ENCODE data around the gene CPM. TPM values are rescaled to one million over a fixed set of nuclear protein-coding genes. Genes with fewer than 3 reads are reported as not detected.

Gene CPM
- total and polyA plus RNA-seq, 2 donors (not counting 3 experiments of a cell fraction or from before 2014, with no cell fraction given) = not detected

DNA sequence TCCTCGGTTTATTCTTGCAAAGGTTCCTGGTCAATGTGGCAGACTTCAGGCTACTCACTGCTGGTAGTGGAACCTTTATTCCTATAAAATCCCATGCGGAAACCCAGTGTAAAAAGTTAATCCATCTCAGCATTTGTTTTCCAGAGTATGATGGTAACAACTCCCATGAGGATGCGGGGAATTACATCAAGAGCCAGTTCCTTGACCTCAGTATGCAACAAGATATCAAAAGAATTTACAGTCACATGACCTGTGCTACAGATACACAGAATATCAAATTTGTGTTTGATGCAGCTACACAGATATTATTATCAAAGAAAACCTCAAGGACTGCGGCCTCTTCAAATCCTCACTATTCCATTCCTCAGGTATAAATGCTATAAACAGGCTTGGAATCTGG is 19.3 kb downstream of the CPM start:
- Histone ChIP-seq H3K27me3 (ENCODE audit: control insufficient read depth in 2 of 2, insufficient read depth in 2 of 2, low read length in 2 of 2) (peaks cover 5 to 9% of the 10 kb centered on the region in 2 experiments), H4K20me1 (replicated peaks; ENCODE audit: control insufficient read depth, extremely low read depth, insufficient read depth, low read length) (no peaks in the 10 kb centered on the region), H3K9me3 (replicated peaks; ENCODE audit: control insufficient read depth, insufficient read depth, low read length) (no peaks in the 10 kb centered on the region), H3K4me1 (ENCODE audit: control insufficient read depth, extremely low read depth, insufficient read depth, low read length) (no peaks in the 10 kb centered on the region), H3K9me1 (replicated peaks; ENCODE audit: control insufficient read depth, extremely low read depth, insufficient read depth, low read length) (no peaks in the 10 kb centered on the region), H3K9ac (replicated peaks; ENCODE audit: extremely low read depth, insufficient read depth, low read length) (no peak overlapping the region), H3K4me2 (ENCODE audit: insufficient read depth, low read length) (no peak overlapping the region), H2AFZ (ENCODE audit: low read depth, low read length) (no peak overlapping the region), H3K79me2 (ENCODE audit: control insufficient read depth, insufficient read depth, low read length) (no peaks in the 10 kb centered on the region), H3K4me3 (replicated peaks in 1 of 3; ENCODE audit: insufficient read depth in 1 of 3, low read depth in 1 of 3, low read length in 3 of 3) (no peak overlapping the region), H3K36me3 (ENCODE audit: control insufficient read depth in 2 of 2, extremely low read depth in 1 of 2, insufficient read depth in 2 of 2, low read length in 2 of 2) (no peaks in the 10 kb centered on the region), H3K27ac (ENCODE audit: insufficient read depth, low read depth, low read length) (no peak overlapping the region)
- DNase-seq (ENCODE audit: low read depth, low spot score) (no peak), FAIRE-seq (no peak)
- no TSS peak for BruUV-seq (replicated peaks)
- ChIA-PET CTCF (no interaction called here), POLR2A (no interaction called here)
- intact Hi-C loops (cut with micrococcal nuclease) (no loop called here), dilution Hi-C loops (cut with MboI; ENCODE audit: extremely low pct_ligation_motif_present, low sequenced_read_pairs) (no loop called here)
- TF ChIP-seq GATA2 (IDR thresholded peaks at IDR 0.05; ENCODE audit: insufficient read depth, insufficient read length, low read depth, low read length) = no peak
- no peak for TF ChIP-seq EZH2 (IDR thresholded peaks at IDR 0.05; ENCODE audit: borderline replicate concordance, low read depth, low read length, severe bottlenecking)
- TF ChIP-seq, protein P1, sequence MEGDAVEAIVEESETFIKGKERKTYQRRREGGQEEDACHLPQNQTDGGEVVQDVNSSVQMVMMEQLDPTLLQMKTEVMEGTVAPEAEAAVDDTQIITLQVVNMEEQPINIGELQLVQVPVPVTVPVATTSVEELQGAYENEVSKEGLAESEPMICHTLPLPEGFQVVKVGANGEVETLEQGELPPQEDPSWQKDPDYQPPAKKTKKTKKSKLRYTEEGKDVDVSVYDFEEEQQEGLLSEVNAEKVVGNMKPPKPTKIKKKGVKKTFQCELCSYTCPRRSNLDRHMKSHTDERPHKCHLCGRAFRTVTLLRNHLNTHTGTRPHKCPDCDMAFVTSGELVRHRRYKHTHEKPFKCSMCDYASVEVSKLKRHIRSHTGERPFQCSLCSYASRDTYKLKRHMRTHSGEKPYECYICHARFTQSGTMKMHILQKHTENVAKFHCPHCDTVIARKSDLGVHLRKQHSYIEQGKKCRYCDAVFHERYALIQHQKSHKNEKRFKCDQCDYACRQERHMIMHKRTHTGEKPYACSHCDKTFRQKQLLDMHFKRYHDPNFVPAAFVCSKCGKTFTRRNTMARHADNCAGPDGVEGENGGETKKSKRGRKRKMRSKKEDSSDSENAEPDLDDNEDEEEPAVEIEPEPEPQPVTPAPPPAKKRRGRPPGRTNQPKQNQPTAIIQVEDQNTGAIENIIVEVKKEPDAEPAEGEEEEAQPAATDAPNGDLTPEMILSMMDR (IDR thresholded peaks at IDR 0.05; ENCODE audit: extremely low read depth in 1 of 2, insufficient read depth in 1 of 2, low read depth in 1 of 2, low read length in 2 of 2) = no peak
- TF ChIP-seq FOS (IDR thresholded peaks at IDR 0.05; ENCODE audit: borderline replicate concordance, insufficient read depth, low read length) = no peak
- TF ChIP-seq POLR2A (IDR thresholded peaks at IDR 0.05; ENCODE audit: low read depth, low read length) = no peak
- TF ChIP-seq POLR2AphosphoS5 (IDR thresholded peaks at IDR 0.05; ENCODE audit: insufficient read depth, low read depth, low read length) = no peak
- no peak for TF ChIP-seq JUN (IDR thresholded peaks at IDR 0.05; ENCODE audit: borderline replicate concordance, insufficient read depth, insufficient read length, low read depth)
- TF ChIP-seq, protein P2, sequence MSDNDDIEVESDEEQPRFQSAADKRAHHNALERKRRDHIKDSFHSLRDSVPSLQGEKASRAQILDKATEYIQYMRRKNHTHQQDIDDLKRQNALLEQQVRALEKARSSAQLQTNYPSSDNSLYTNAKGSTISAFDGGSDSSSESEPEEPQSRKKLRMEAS (IDR thresholded peaks at IDR 0.05; ENCODE audit: insufficient read depth, insufficient read length) = no peak
- no peak for TF ChIP-seq MYC (IDR thresholded peaks at IDR 0.05; ENCODE audit: low read depth, low read length)
